ENCODE measurements around the gene YY1.

- TF ChIP-seq CTCF (IDR thresholded peaks at IDR 0.05) (no peak), POLR2A (IDR thresholded peaks at IDR 0.05) (no peak), POLR2AphosphoS5 (IDR thresholded peaks at IDR 0.05) (no peak)
Observed at GRCh38 chr14:100237735-100238418, 1.1 kb upstream of the YY1 start.
